Measurements from ENCODE around the gene TUBA4A.
"Not testable (repeated sequence)": the region's sequence is repeated elsewhere in the genome, so short reads cannot be mapped to it uniquely, and the experiment has no call there.

The TUBA4A gene

GRCh38 chr2:219209236-219210195 lies 44.2 kb downstream of the TUBA4A start:
- no peak for DNase-seq

- peak; percentile 40 for DNase-seq
Measured at GRCh38 chr2:219207884-219208740, 45.6 kb downstream of the TUBA4A start.

GRCh38 chr2:219207134-219207883 lies 46.4 kb downstream of the TUBA4A start:
- no peak for DNase-seq

DNA sequence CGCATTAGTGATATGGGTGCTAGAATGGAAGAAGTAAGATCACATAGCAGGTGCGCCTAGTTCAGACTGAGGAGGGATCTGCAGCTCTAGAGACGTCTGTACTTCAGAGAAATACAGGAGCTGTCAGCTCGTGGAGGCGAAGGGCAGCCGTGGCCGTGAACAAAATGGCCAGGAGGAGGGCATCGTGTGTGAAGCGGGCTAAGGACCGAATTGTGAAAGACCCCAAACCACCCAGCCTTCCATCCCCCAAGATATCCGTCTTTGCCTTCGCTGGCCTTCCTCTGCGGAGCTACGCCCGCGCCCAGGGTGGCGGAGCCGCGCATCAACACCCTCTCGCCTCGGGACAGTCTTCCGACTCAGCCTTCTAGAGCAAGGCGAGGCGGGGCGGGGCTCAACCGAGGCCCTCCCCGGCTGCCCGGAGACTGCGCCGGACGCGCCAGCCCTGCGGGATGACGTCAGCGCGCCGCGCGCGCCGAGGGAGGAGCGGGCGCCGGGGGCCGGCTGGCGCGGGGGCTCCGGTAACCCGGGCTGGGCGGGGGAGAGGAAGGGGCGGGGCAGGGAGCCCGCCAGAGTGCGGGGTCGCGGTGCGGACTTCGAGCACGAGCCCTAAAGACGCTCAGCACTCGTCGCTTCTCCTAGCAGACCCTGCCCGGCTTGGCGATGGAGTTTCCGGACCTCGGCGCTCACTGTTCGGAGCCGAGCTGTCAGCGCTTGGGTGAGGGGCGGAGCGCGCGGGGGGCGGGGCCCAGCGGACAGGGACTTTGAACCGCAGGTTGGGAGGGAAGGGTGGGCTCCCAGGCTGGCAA lies 47.2 kb downstream of the TUBA4A start, which contains the start of gene ZFAND2B:
ZFAND2B (plus strand) TSS at position 455 of the 806 bp plus-strand sequence; CDS start at position 661, 206 bp downstream.
- DNase-seq = peak; percentile 88

DNA sequence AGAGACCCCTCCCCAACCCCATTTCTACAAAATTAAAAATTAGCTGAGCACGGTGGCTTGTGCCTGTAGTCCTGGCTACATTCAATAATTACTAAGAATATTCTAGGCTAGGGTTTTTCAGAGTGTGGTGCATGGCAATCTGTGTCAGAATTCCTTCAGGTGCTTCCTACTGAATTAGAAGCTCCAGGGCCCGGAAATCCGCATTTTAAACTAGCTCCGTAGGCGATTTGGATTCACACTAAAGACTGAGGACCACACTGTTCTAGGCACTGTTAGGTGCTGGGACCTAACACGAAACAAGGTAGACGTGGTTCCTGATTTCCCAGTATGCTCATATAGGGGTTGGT lies 47.8 kb downstream of the TUBA4A start:
- DNase-seq = no peak

- DNase-seq = no peak
Measured at GRCh38 chr2:219205165-219205538, 48.6 kb downstream of the TUBA4A start.

GRCh38 chr2:219204425-219205164 lies 49.1 kb downstream of the TUBA4A start:
- DNase-seq = no peak

DNA sequence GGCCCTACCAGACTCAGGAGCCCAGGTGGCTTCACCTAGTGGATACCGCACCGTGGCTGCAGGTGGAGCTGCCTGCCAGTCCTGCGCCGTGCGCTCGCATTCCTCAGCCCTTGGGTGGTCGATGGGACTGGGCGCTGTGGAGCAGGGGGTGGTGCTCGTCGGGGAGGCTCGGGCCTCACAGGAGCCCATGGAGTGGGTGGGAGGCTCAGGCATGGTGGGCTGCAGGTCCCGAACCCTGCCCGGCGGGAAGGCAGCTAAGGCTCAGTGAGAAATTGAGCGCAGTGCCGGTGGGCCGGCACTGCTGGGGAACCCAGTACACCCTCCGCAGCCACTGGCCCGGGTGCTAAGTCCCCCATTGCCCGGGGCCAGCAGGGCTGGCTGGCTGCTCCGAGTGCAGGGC lies 52.4 kb downstream of the TUBA4A start:
- DNase-seq = not testable (repeated sequence)

GRCh38 chr2:219200502-219201326 lies 53.0 kb downstream of the TUBA4A start:
- not testable (repeated sequence) for DNase-seq
